ELF-1 (cell line): ENCODE data around the gene IL22.

Source experiments
- DNase-seq: peaks from one replicate; pipeline ENCODE4 v3.0.0-alpha.2; 2016; ENCODE audit warnings: low read depth, low spot score

IL22 gene

DNA sequence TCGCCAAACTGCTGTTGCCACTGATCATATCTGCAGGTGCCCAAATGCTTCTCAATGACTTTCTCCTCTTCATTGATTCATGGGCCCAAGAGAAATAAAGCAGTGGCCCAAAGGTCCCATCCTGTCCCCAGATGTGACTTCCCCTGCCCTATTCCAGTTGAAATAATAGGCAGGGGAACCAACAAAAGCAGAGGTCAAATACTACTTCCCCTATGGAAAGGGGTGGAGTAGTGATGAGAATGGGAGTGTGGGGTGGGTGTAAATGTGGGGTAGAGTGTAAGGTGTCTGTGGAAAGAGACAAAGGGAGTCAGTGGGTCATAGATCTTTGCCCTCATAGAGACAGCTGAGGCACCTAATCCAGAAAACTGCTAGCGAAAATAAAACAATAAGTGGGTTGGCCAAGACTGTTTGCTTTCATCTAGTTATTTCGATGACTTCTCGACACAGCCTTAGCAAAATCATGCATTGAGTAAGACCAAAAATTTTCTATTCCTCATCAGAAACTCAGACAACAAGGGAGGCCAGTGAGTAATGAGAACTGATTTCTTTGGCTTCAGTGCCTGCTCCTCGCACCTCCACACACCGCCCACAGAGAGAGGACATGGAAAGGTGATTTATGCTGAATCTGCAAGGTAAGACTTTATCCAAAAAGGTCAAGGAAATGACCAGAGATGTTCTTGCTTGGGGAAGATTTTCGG lies 10.9 kb upstream of the IL22 start:
- no peak for DNase-seq

DNA sequence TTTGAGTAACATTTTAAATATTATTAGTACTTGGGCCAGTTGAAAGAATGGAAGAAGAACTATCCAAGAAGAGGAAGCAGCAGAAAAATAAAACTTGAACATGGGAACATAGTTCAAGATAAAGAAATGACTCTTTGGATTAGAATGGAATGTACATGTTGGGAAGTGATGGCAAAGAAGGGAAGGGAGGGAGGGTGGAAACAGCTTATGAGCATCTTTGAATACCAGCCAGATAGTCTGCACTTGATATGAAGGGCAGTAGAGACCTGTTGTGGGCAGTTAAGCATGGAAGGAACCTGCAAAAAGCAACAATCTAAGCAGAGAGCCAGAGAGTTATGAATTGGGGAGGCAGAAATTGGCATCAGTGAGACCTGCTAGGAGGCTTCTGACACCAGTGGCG lies 10.0 kb upstream of the IL22 start:
- DNase-seq = no peak

DNA sequence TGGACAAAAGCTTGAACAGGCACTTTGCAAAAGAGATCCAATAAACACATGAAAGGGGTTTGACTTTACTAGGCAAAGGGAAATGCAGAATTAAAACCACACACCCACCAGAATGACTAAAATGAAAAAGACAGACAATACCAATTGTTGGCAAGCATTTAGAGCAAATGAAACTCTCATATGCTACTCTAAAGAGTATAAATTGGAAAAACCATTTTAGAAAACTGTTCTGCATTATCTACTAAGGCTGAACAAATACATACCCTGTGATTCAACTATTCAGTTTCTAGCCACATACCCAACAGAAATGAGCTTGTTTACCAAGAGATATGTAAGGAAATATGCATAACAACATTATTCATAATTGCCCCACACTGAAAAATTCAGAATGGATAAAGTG lies 8.5 kb upstream of the IL22 start:
- DNase-seq = no peak

- no peak for DNase-seq
Observed at GRCh38 chr12:68260153-68260552, 6.7 kb upstream of the IL22 start.

GRCh38 chr12:68259318-68259940 lies 6.0 kb upstream of the IL22 start:
- DNase-seq = no peak

DNA sequence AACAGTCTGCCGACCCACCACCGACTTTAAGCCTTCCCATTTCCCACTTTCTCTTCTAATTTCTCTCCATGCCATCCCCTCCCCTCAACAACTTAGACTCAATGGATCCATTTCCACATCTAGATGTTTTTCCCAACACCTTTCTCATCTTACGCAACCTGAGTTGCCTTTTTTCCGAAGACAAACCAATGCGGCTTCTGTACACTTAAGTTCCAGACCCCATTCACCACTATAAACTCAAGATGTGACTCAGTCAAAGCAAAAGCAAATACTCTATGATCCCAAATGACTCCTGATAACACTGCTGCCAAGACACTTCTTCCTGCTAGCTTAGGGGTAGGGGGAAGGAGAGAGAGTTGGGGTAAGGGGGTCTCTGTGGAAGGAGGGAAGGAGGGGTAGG lies 1.3 kb downstream of the IL22 start:
- no peak for DNase-seq

DNA sequence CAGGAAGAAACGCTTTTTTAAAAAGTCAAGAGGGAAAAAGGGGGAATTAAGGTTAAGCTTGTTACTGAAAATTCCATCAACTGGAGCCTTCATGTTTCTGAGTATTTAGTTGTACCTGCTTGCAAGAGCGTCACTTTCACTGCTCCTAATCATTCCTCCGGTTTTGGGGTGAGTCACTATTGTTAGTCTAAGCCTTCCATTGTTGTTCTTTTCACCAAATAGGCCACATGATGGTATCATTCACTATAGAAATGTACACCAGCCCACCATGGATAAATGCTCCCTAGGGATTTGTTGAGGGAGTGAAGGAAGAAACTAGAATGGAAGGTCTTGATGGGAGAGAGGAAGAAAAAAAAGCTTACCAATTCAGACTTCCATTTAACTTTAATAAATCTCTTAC lies 3.0 kb downstream of the IL22 start:
- DNase-seq = no peak

GRCh38 chr12:68247785-68248184 lies 5.6 kb downstream of the IL22 start:
- DNase-seq = no peak

GRCh38 chr12:68246350-68246749 lies 7.1 kb downstream of the IL22 start:
- DNase-seq = no peak

- DNase-seq = peak; percentile 41
Observed at GRCh38 chr12:68245180-68246021, 8.0 kb downstream of the IL22 start.

- no peak for DNase-seq
Observed at GRCh38 chr12:68242777-68243176, 10.6 kb downstream of the IL22 start.

DNA sequence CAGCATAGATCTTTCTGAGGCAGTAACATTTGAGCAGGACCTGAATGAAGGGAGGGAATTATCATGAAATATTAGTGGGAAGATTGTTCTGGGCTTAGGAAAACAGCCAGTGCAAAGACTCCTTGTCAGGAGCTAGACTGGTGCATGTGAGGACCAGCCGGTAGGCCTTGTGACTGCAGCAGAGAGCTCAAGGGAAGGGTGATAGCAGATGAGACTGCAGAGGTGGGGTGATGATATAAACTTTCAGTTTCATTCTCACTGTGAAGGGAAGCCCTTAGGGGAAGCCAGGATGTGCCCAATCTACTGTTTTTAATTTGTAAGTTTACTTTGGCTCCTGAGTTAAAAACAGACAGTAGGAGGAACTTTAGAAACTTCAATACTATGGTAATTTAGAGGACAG lies 12.4 kb downstream of the IL22 start:
- DNase-seq = no peak

GRCh38 chr12:68240079-68240478 lies 13.3 kb downstream of the IL22 start:
- DNase-seq = no peak

DNA sequence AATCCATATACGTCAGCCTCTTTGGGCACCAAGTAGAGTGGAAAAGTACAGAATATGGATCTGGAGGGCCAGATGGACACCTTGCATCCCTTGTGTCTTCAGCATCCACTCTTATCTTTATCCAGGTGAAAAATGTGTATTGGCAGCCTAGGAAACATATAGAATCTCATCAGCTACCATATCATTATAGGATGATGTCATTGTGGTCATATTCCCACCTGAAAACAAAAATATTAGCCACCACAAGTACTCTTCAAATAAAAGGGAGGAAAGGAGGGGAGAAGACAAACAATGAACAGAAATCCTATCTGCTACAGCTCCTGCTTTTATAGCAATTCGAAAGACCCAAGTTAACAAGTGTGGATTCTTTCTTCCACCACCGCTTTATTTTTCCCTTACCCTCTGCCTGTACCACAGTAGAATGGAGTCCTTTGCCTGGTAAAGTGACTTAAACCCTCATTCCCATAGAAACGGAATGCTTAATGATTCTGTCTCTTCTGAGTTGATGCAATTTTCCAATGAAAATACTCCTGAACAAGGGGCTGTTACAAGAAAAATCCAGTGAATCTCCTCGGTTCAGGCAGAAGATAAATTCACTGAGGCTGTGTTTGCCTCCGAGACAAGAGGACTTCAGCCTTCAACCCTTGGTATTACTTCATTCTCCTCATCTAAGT lies 14.0 kb downstream of the IL22 start:
- no peak for DNase-seq

- no peak for DNase-seq
Observed at GRCh38 chr12:68237619-68238018, 15.8 kb downstream of the IL22 start.

- no peak for DNase-seq
Observed at GRCh38 chr12:68237078-68237477, 16.3 kb downstream of the IL22 start.

DNA sequence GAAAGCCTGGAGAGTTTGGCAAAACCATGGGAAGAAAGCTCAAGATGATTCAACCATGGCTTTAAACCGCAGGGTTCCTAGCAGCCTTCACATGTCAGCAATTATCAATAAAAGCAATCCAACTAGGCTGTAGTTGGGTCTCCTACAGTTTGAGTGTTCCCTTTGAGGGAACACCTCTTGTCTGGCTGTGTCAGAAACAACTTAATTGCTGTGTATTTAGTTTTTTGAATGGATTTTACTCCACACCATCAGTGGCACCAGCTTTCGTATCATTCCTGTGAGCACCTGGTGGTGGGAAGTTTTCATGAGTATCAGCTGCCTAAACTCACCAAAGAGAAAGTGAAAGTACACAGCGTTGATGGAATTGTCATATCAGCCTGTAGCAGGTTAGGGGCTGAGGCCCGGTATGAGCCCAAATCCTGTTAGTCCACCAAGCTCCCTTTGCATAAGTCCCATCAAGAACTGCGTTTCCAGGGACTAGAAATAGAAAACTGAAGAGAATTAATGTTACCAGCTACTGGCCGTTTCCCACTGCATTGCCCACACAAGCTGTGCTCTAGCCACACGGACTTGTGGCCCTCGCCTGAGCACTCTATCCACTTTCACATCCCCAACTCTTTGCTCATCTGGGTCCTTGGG lies 16.9 kb downstream of the IL22 start:
- no peak for DNase-seq

DNA sequence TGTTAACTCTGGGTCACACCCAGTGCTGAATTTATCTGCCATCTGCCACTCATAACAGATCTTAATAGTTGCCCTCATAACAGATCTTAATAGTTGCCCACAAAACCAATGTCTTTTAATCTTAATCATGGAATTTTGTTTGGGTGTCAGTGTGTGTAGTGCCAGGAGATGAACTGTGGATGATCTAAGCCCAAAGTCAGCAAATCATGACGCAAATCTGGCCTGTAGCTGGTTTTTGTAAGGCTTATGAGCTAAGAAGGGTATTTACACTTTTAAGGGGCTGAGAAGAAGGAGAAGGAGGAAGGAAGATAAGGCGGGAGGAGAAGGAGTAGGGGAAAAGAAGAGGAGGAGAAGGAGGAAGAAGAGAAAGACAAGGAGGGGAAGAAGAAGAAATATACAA lies 17.8 kb downstream of the IL22 start:
- DNase-seq = no peak

DNA sequence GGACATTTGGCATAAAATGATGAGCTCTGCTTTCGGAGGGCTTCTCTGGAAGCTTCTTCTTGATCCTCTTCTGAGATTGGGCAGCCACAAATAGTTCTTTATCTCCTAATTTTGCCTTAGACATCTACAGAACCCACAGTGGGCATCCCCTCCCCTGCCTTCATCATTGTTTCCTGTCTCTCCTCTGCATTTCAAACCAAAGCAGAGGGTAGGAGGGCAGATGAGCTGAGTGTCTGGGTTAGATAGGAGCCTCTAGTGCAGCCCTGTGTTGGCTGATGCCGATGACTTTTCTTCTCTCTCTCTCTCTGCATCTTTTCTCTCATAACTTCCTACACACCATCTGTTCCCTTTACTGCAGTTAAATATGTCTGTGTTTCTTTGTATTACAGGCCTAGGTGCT lies 19.3 kb downstream of the IL22 start:
- DNase-seq = no peak

- no peak for DNase-seq
Observed at GRCh38 chr12:68233498-68233897, 19.9 kb downstream of the IL22 start.

DNA sequence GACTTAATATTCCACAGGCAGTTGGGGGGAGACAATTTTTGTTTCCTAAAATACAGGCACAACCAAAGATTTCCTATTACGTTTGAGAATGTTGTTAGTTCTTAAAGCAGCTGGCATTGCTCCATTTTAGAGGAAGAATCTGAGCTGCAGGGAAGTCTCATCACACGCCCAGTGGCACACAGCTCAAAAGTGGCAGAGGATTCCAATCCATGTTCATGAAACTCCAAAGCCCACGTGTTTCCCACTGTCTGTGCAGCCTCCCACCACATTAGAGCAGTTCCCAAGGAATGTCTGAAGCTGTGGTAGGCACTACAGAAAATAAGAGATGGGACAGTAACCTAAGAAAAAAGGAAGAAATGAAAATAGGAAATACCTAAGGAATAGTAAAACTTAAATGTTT lies 21.7 kb downstream of the IL22 start:
- no peak for DNase-seq

DNA sequence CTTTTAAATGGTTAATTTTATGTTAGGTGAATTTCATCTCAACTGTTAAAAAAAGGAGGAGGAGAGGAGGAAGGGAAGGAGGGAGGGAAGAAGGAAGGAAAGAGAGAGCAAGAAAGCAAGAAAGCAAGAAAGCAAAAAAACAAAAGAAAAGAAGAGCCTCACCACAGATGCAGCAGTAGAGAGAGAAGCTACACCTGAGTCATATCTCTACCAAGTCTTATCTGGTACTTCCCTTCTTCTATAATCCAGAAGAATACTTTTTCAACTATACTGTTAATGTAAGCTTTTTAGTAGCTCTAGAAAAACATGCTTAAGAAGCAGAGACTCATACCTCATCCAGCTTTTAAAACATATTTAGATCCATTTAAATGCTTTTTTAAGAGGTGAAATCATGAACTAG lies 22.2 kb downstream of the IL22 start:
- DNase-seq = no peak
